Lower lobe of right lung (tissue), 2 donors: ENCODE measurements around the gene ALDH1L1. TPM values are rescaled to one million over a fixed set of nuclear protein-coding genes. Genes with fewer than 3 reads are reported as not detected.
"Not testable (repeated sequence)": the region's sequence is repeated elsewhere in the genome, so short reads cannot be mapped to it uniquely, and the experiment has no call there.

Source experiments
- ATAC-seq, 2 donors: fragments of 200-7000 bp; cut with Tn5 transposase; one replicate each; pipeline ENCODE4 v1.9.1; 2020 to 2022; ENCODE audit warnings: mild to moderate bottlenecking in 2 of 2, moderate library complexity in 2 of 2
- DNase-seq: peaks from one replicate; pipeline ENCODE4 v3.0.0-alpha.2; 2020
- H3K27ac ChIP-seq: fragments of 200-600 bp; one replicate; pipeline ENCODE4 v1.8.0; 2022
- H3K27me3 ChIP-seq: fragments of 200-600 bp; one replicate; pipeline ENCODE4 v1.8.0; 2022; ENCODE audit warnings: low read depth
- H3K36me3 ChIP-seq: fragments of 200-600 bp; one replicate; pipeline ENCODE4 v1.8.0; 2022; ENCODE audit warnings: mild to moderate bottlenecking
- H3K4me1 ChIP-seq: fragments of 200-600 bp; one replicate; pipeline ENCODE4 v1.8.0; 2022
- H3K4me3 ChIP-seq: fragments of 200-600 bp; one replicate; pipeline ENCODE4 v1.8.0; 2022; ENCODE audit warnings: mild to moderate bottlenecking
- H3K9me3 ChIP-seq: fragments of 200-600 bp; one replicate; pipeline ENCODE4 v1.8.0; 2022
- CTCF ChIP-seq: fragments of 200-600 bp; IDR thresholded peaks from one replicate; pipeline ENCODE4 v1.8.0; 2022; ENCODE audit warnings: antibody characterized with exemption, mild to moderate bottlenecking
- intact Hi-C: fragments of 100-400 bp; cut with DNase I; formaldehyde crosslinking; loops from one replicate; pipeline ENCODE4 v1.11.0; 2022
- total RNA-seq: library from RNA; stranded (reverse); fragmentation: NEBNext Ultra II Directional; extraction: Animal tissue kit (Norgen Biotek cat#: 25700); gene quantifications from one replicate; pipeline ENCODE4 v1.2.1, GENCODE V29; 2021
- donor health status: DM: no; HTN: yes; CAD: no; lungs with severe emphysema.

Gene ALDH1L1
- total RNA-seq, 1 donor from 2014 or later, result 2.8 TPM

- no peaks in the 10 kb centered on the region for H3K9me3 ChIP-seq
- no peak for TF ChIP-seq CTCF
- no peaks in the 10 kb centered on the region for H3K27me3 ChIP-seq
- H3K4me1 ChIP-seq, result peaks cover 8% of the 10 kb centered on the region
- H3K36me3 ChIP-seq, result no peaks in the 10 kb centered on the region
- no peak overlapping the region for H3K4me3 ChIP-seq
- ATAC-seq (no peak), DNase-seq (no peak)
- intact Hi-C loops, result no loop called here
- no peak overlapping the region for H3K27ac ChIP-seq
Measured at GRCh38 chr3:126078866-126079265, 101.5 kb downstream of the ALDH1L1 start.

- Histone ChIP-seq H3K9me3 (no peaks in the 10 kb centered on the region), H3K27ac (no peak overlapping the region), H3K36me3 (no peaks in the 10 kb centered on the region), H3K4me3 (no peak overlapping the region), H3K4me1 (peaks cover 2% of the 10 kb centered on the region), H3K27me3 (no peaks in the 10 kb centered on the region)
- no peak for TF ChIP-seq CTCF
- no peak for DNase-seq
- no peak for ATAC-seq
- intact Hi-C loops, result no loop called here
Measured at GRCh38 chr3:126077754-126078153, 102.6 kb downstream of the ALDH1L1 start.

GRCh38 chr3:126076140-126076539 lies 104.2 kb downstream of the ALDH1L1 start:
- no peaks in the 10 kb centered on the region for H3K27me3 ChIP-seq
- no peak overlapping the region for H3K4me3 ChIP-seq
- H3K9me3 ChIP-seq, result no peaks in the 10 kb centered on the region
- no peak for ATAC-seq
- DNase-seq, result no peak
- intact Hi-C loops, result no loop called here
- no peak overlapping the region for H3K27ac ChIP-seq
- no peaks in the 10 kb centered on the region for H3K4me1 ChIP-seq
- no peak for TF ChIP-seq CTCF
- H3K36me3 ChIP-seq, result no peaks in the 10 kb centered on the region

- H3K36me3 ChIP-seq, result peaks cover 5% of the 10 kb centered on the region
- no peaks in the 10 kb centered on the region for H3K9me3 ChIP-seq
- DNase-seq (no peak), ATAC-seq (no peak)
- H3K4me3 ChIP-seq, result no peak overlapping the region
- H3K4me1 ChIP-seq, result no peaks in the 10 kb centered on the region
- no peaks in the 10 kb centered on the region for H3K27me3 ChIP-seq
- TF ChIP-seq CTCF, result no peak
- intact Hi-C loops, result no loop called here
- no peak overlapping the region for H3K27ac ChIP-seq
Measured at GRCh38 chr3:126070146-126070545, 110.2 kb downstream of the ALDH1L1 start.

GRCh38 chr3:126067959-126068358 lies 112.4 kb downstream of the ALDH1L1 start:
- ATAC-seq (no peak), DNase-seq (no peak)
- H3K27ac ChIP-seq, result no peak overlapping the region
- no peaks in the 10 kb centered on the region for H3K27me3 ChIP-seq
- TF ChIP-seq CTCF, result no peak
- no peak overlapping the region for H3K4me3 ChIP-seq
- H3K9me3 ChIP-seq, result no peaks in the 10 kb centered on the region
- intact Hi-C loops, result no loop called here
- H3K4me1 ChIP-seq, result no peaks in the 10 kb centered on the region
- H3K36me3 ChIP-seq, result peaks cover 5% of the 10 kb centered on the region

GRCh38 chr3:126066676-126067075 lies 113.7 kb downstream of the ALDH1L1 start:
- H3K36me3 ChIP-seq, H3K27ac ChIP-seq, intact Hi-C loops, H3K4me3 ChIP-seq, H3K27me3 ChIP-seq, H3K4me1 ChIP-seq, ATAC-seq, H3K9me3 ChIP-seq, DNase-seq: not testable (repeated sequence)
